ENCODE measurements around the gene ATXN7L1.

ATXN7L1 gene

GRCh38 chr7:105621176-105621575 is 255.2 kb downstream of the ATXN7L1 start:
- no peak for TF ChIP-seq CTCF (IDR thresholded peaks at IDR 0.05; ENCODE audit: low read depth, low read length, missing control alignments)
- no peak for DNase-seq (ENCODE audit: low read depth)
- H3K4me3 ChIP-seq (ENCODE audit: low read depth, low read length), result no peak overlapping the region

DNA sequence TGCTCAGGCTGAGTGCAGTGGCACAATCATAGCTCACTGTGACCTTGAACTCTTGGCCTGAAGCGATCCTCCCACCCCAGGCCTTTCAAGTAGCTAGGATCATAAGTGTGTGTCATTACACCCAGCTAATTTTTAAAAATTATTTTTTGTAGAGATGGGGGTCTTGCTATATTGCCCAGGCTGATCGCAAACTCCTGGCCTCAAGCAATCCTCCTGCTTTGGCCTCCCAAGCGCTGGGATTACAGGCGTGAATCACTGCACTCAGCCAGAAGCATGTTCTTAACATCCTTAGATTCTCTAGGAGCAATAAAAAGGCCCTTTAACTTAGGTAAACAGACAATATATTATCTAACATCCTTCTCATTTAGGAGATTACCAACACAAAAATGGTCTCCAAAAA is 256.8 kb downstream of the ATXN7L1 start:
- no peak for TF ChIP-seq CTCF (IDR thresholded peaks at IDR 0.05; ENCODE audit: low read depth, low read length, missing control alignments)
- DNase-seq (ENCODE audit: low read depth), result no peak
- no peak overlapping the region for H3K4me3 ChIP-seq (ENCODE audit: low read depth, low read length)

DNA sequence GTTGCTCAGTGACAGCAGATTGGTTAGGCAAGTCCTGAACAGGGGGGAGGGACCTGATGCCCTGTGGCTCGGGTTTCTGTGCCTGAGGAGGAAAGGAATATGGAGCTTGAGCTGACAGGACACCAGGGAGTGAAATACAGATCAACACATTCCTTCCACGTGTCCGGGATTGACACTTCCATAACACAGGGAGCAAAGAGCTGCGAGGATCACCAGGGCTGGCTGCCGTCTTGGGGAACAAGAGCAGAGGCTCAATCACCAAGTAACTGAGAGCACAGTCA is 258.4 kb downstream of the ATXN7L1 start:
- no peak for TF ChIP-seq CTCF (IDR thresholded peaks at IDR 0.05; ENCODE audit: low read depth, low read length, missing control alignments)
- no peak overlapping the region for H3K4me3 ChIP-seq (ENCODE audit: low read depth, low read length)
- no peak for DNase-seq (ENCODE audit: low read depth)

DNA sequence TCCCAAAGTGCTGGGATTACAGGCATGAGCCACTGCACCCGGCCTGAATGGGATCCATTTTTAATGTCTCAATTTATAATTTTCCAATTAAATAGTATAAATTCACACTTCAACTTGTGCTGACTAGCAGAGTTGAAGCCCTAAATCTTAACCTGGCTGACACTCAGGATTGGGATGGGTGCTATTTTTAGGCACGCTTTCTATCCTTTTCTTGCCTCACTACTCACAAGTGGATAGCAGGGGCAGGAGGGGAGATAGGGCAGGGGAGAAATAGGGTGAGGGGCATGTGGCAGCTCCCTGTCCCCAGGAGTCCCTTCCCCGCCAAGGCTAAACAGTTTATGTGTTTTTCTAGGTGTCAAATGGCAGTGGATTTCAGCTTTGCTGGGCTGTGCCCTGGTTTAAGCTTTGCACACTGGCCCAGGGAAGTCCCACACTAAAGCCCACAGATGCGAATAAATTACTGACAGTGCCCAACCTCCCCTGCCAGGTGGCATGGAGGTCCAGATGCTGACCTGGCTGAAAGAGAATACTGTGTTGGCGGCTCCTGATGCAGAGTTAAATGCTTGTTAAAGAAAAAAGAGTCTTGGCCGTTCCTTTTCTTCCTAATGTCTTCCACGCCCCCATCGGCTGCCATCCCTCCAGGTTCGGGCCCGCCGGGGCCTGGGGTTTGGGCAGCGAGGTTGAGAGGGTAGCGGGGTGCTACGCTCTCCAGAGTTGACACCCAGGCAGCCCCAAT is 259.0 kb downstream of the ATXN7L1 start:
- TF ChIP-seq CTCF (IDR thresholded peaks at IDR 0.05; ENCODE audit: low read depth, low read length, missing control alignments), result no peak
- no peak for DNase-seq (ENCODE audit: low read depth)
- H3K4me3 ChIP-seq (ENCODE audit: low read depth, low read length), result no peak overlapping the region

GRCh38 chr7:105614341-105614840 is 262.0 kb downstream of the ATXN7L1 start:
- TF ChIP-seq CTCF (IDR thresholded peaks at IDR 0.05; ENCODE audit: low read depth, low read length, missing control alignments), result no peak
- no peak overlapping the region for H3K4me3 ChIP-seq (ENCODE audit: low read depth, low read length)
- no peak for DNase-seq (ENCODE audit: low read depth)

- TF ChIP-seq CTCF (IDR thresholded peaks at IDR 0.05; ENCODE audit: low read depth, low read length, missing control alignments), result no peak
- H3K4me3 ChIP-seq (ENCODE audit: low read depth, low read length), result no peak overlapping the region
- no peak for DNase-seq (ENCODE audit: low read depth)
Observed at GRCh38 chr7:105613611-105614330, 262.6 kb downstream of the ATXN7L1 start.

Measured in GM12864 (cell line).